Calu3 (cell line): Measurements from ENCODE around the gene FANCI. TPM values are rescaled to one million over a fixed set of nuclear protein-coding genes. Genes with fewer than 3 reads are reported as not detected.
A peak's percentile ranks its signal among the peaks of the same experiment; 100 is the strongest.

Experiments
- BruUV-seq: library from RNA; stranded (reverse); fragments of 400-500 nt; replicated peaks from 2 replicates; lab custom pipeline; 2021; lab: Mats Ljungman, UMichigan
- CTCF ChIA-PET: fragments of 300-600 bp; sonication (Branson Sonifier 250); formaldehyde crosslinking; loops from one replicate; lab custom pipeline; 2022; ENCODE audit warnings: antibody characterized with exemption; lab: Charles Lee
- DNase-seq: peaks from one replicate; pipeline ENCODE4 v3.0.0; 2022
- H3K27ac Mint-ChIP-seq: one replicate; pipeline ENCODE4 v1.8.0; 2022; ENCODE audit warnings: mixed read lengths; ENCODE audit not compliant: unreplicated experiment
- H3K27me3 Mint-ChIP-seq: one replicate; pipeline ENCODE4 v1.8.0; 2022; ENCODE audit warnings: mixed read lengths; ENCODE audit not compliant: unreplicated experiment
- H3K36me3 Mint-ChIP-seq: one replicate; pipeline ENCODE4 v1.8.0; 2022; ENCODE audit warnings: mild to moderate bottlenecking, moderate library complexity, mixed read lengths; ENCODE audit not compliant: insufficient read depth, unreplicated experiment
- H3K4me1 Mint-ChIP-seq: one replicate; pipeline ENCODE4 v1.8.0; 2022; ENCODE audit warnings: mild to moderate bottlenecking, low read depth, mixed read lengths; ENCODE audit not compliant: unreplicated experiment
- H3K4me3 Mint-ChIP-seq: one replicate; pipeline ENCODE4 v1.8.0; 2022; ENCODE audit warnings: mild to moderate bottlenecking, low read depth, moderate library complexity, mixed read lengths; ENCODE audit not compliant: unreplicated experiment
- H3K9me3 Mint-ChIP-seq: one replicate; pipeline ENCODE4 v1.8.0; 2022; ENCODE audit warnings: low read depth, mixed read lengths; ENCODE audit not compliant: unreplicated experiment
- CTCF ChIP-seq: fragments of 200-600 bp; IDR thresholded peaks from one replicate; pipeline ENCODE4 v1.8.0; 2022; ENCODE audit warnings: antibody characterized with exemption; ENCODE audit not compliant: unreplicated experiment
- intact Hi-C: fragments of 100-400 bp; cut with micrococcal nuclease; formaldehyde crosslinking; loops from one replicate; pipeline ENCODE4 v1.10.0; 2022; ENCODE audit not compliant: unreplicated experiment
- total RNA-seq: library from RNA; stranded (reverse); gene quantifications from 2 replicates; pipeline ENCODE4 v1.2.3, GENCODE V29; 2022

FANCI gene
- total RNA-seq, 1 experiment from 2014 or later = 138 TPM

GRCh38 chr15:89218531-89218930, 25.2 kb upstream of the FANCI start:
- no peaks in the 10 kb centered on the region for H3K36me3 Mint-ChIP-seq
- DNase-seq = no peak
- CTCF ChIA-PET = no interaction called here
- peaks cover 36% of the 10 kb centered on the region for H3K27me3 Mint-ChIP-seq
- no TSS peak for BruUV-seq
- intact Hi-C loops = no loop called here
- H3K4me1 Mint-ChIP-seq = no peaks in the 10 kb centered on the region
- TF ChIP-seq CTCF = no peak
- H3K27ac Mint-ChIP-seq = no peak overlapping the region
- no peak overlapping the region for H3K4me3 Mint-ChIP-seq
- no peaks in the 10 kb centered on the region for H3K9me3 Mint-ChIP-seq

GRCh38 chr15:89221543-89221942, 22.2 kb upstream of the FANCI start, which contains the start of gene RLBP1:
TSS of gene RLBP1 (minus strand) at chr15:89221579. CDS start at chr15:89218975, 2,604 bp downstream.
- peak; percentile 32 for DNase-seq
- TF ChIP-seq CTCF = no peak
- intact Hi-C loops = no loop called here
- CTCF ChIA-PET = interaction anchor here (0.7 kb wide), 2 partner anchors 188 to 367 kb away, joined by 3 to 4 read pairs; no protein-coding TSS in a partner anchor
- BruUV-seq = no TSS peak
- Mint-ChIP-seq H3K9me3 (no peaks in the 10 kb centered on the region), H3K36me3 (no peaks in the 10 kb centered on the region), H3K27me3 (peaks cover 18% of the 10 kb centered on the region), H3K4me3 (no peak within 1 kb of the TSS), H3K4me1 (no peaks in the 10 kb centered on the region), H3K27ac (no peak within 1 kb of the TSS)

- intact Hi-C loops = no loop called here
- H3K9me3 Mint-ChIP-seq = no peaks in the 10 kb centered on the region
- no TSS peak for BruUV-seq
- DNase-seq = no peak
- H3K27ac Mint-ChIP-seq = no peak overlapping the region
- no peaks in the 10 kb centered on the region for H3K36me3 Mint-ChIP-seq
- H3K27me3 Mint-ChIP-seq = peaks cover 26% of the 10 kb centered on the region
- no peaks in the 10 kb centered on the region for H3K4me1 Mint-ChIP-seq
- TF ChIP-seq CTCF = no peak
- H3K4me3 Mint-ChIP-seq = no peak overlapping the region
- CTCF ChIA-PET = no interaction called here
These were observed 18.2 kb upstream of the FANCI start for GRCh38 chr15:89225588-89225987.

- no peak for TF ChIP-seq CTCF
- BruUV-seq = no TSS peak
- Mint-ChIP-seq H3K27ac (no peak overlapping the region), H3K9me3 (no peaks in the 10 kb centered on the region), H3K4me3 (no peak overlapping the region), H3K36me3 (no peaks in the 10 kb centered on the region), H3K27me3 (peaks cover 36% of the 10 kb centered on the region), H3K4me1 (no peaks in the 10 kb centered on the region)
- intact Hi-C loops = no loop called here
- CTCF ChIA-PET = no interaction called here
- peak; percentile 24 for DNase-seq
These were observed 17.2 kb upstream of the FANCI start for GRCh38 chr15:89226359-89227221.
